SK-N-SH (cell line): ENCODE results near the gene CTCF.

Experiments used
- EZH2phosphoT487 ChIP-seq: fragments of 200-600 bp; sonication (generic); IDR thresholded peaks from 2 replicates; pipeline ENCODE4 v1.6.1; 2017; ENCODE audit warnings: low read depth, mixed run types, mild to moderate bottlenecking, antibody characterized with exemption, moderate library complexity, borderline replicate concordance
- POLR2AphosphoS5 ChIP-seq: IDR thresholded peaks from 2 replicates; pipeline ENCODE4 v1.6.1; 2012; ENCODE audit warnings: low read depth, low read length
- TCF12 ChIP-seq: IDR thresholded peaks from 2 replicates; pipeline ENCODE4 v1.4.0; 2012
- TF ChIP-seq, protein P1 (sequence below): fragments of 200-600 bp; sonication (generic); IDR thresholded peaks from 2 replicates; pipeline ENCODE4 v1.6.1; 2017; ENCODE audit warnings: antibody characterized with exemption, mild to moderate bottlenecking, moderate library complexity

DNA sequence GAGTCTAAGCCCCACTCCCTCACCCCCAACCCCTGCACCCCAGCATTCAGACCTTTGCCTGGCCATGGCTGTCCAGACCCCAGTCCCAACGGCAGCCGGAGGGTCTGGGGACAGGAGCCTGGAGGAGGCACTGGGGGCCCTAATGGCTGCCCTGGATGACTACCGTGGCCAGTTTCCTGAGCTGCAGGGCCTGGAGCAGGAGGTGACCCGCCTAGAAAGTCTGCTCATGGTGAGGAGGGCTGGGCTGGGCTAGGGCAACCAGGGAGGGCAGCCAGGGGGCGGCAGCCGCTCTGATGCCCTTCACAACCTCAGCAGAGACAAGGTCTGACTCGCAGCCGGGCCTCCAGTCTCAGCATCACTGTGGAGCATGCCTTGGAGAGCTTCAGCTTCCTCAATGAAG lies 19.3 kb upstream of the CTCF start:
- TF ChIP-seq TCF12 (no peak), EZH2phosphoT487 (no peak), POLR2AphosphoS5 (no peak)
- TF ChIP-seq, protein P1, sequence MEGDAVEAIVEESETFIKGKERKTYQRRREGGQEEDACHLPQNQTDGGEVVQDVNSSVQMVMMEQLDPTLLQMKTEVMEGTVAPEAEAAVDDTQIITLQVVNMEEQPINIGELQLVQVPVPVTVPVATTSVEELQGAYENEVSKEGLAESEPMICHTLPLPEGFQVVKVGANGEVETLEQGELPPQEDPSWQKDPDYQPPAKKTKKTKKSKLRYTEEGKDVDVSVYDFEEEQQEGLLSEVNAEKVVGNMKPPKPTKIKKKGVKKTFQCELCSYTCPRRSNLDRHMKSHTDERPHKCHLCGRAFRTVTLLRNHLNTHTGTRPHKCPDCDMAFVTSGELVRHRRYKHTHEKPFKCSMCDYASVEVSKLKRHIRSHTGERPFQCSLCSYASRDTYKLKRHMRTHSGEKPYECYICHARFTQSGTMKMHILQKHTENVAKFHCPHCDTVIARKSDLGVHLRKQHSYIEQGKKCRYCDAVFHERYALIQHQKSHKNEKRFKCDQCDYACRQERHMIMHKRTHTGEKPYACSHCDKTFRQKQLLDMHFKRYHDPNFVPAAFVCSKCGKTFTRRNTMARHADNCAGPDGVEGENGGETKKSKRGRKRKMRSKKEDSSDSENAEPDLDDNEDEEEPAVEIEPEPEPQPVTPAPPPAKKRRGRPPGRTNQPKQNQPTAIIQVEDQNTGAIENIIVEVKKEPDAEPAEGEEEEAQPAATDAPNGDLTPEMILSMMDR: no peak
